ENCODE measurements around the gene SLCO4A1.

Gene SLCO4A1

DNA sequence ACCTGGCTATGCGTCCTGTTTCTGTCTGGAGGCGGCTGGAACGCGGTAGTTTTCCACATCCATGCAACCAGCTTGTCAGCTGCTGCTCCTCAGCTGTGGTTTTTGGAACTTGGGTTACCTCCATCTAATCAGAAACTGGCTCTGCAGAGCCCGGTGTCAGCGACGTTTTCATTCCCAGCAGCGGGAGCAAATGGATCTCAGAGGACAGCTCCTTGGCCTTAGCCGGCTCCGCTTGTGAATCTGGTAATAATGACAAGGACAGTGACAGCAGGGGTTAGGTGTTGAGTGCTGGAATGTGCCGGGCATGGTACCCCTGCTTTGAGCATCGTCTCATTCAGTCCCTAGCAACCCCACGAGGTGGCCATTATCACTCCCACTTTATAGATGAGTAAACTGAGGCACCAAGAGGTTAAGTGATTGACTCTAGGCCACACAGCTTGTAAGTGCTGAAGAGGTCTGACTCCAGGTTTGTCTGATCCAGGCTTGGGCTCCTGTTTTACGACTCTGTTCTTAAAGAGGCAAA is 1.3 kb downstream of the SLCO4A1 start:
- no peak overlapping the region for H3K4me3 ChIP-seq (replicated peaks in 1 of 2; ENCODE audit: low read depth in 2 of 2, low read length in 2 of 2)
- DNase-seq (ENCODE audit: low read depth in 2 of 2): no peak
- TF ChIP-seq CTCF (IDR thresholded peaks at IDR 0.05; ENCODE audit: low read depth, low read length): no peak

- TF ChIP-seq CTCF (IDR thresholded peaks at IDR 0.05; ENCODE audit: low read depth, low read length): no peak
Observed at GRCh38 chr20:62644044-62644795, 1.9 kb downstream of the SLCO4A1 start.

DNA sequence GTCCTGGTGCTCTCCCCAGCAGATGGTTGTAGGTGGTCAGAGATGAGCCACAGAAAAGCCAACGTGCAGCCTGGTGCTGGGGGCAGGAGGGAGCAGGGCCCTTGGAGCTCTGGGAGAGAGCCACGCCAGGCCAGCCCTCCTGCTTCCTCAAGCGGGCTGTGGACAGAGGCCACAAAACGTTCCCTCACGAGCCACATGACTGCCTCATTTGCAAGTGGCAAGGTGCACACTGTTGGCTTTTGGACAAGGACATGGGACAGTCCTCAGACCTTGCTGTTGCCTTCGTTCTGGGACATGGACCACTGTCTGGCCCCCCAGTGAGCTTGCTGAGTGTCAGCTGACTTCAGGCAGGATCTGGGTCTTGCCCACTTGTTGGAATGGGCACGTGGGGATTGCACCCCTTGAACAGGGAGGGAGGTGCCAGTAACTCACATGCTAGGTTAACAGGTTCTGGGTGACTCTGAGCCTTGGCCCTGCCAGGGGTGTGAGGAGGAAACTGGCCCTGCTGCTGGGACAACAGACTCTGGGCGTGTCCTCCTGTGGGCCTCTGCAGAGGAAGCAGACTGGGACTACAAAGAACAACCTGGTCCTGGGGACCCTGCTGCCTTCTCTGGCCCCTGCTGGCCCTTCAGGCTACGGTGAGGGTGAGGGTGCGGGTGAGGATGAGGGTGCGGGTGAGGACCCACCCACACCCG is 2.6 kb downstream of the SLCO4A1 start:
- DNase-seq (ENCODE audit: low read depth in 2 of 2): no peak
- no peak for TF ChIP-seq CTCF (IDR thresholded peaks at IDR 0.05; ENCODE audit: low read depth, low read length)
- H3K4me3 ChIP-seq (replicated peaks in 1 of 2; ENCODE audit: low read depth in 2 of 2, low read length in 2 of 2): no peak overlapping the region

More at GRCh38 chr20:62644044-62644795, 1.9 kb downstream of the SLCO4A1 start:
- no peak overlapping the region for H3K4me3 ChIP-seq (replicated peaks in 1 of 2; ENCODE audit: low read depth in 2 of 2, low read length in 2 of 2)
- no peak for DNase-seq (ENCODE audit: low read depth in 2 of 2)

- no peak for TF ChIP-seq CTCF (IDR thresholded peaks at IDR 0.05; ENCODE audit: low read depth, low read length)
- H3K4me3 ChIP-seq (replicated peaks in 1 of 2; ENCODE audit: low read depth in 2 of 2, low read length in 2 of 2): no peak overlapping the region
- DNase-seq (ENCODE audit: low read depth in 2 of 2): no peak
Observed at GRCh38 chr20:62645613-62646012, 3.3 kb downstream of the SLCO4A1 start.

- no peak for TF ChIP-seq CTCF (IDR thresholded peaks at IDR 0.05; ENCODE audit: low read depth, low read length)
- no peak for DNase-seq (ENCODE audit: low read depth in 2 of 2)
- no peak overlapping the region for H3K4me3 ChIP-seq (replicated peaks in 1 of 2; ENCODE audit: low read depth in 2 of 2, low read length in 2 of 2)
Observed at GRCh38 chr20:62646851-62647520, 4.7 kb downstream of the SLCO4A1 start.

GRCh38 chr20:62647521-62648317 is 5.4 kb downstream of the SLCO4A1 start:
- no peak overlapping the region for H3K4me3 ChIP-seq (replicated peaks in 1 of 2; ENCODE audit: low read depth in 2 of 2, low read length in 2 of 2)
- TF ChIP-seq CTCF (IDR thresholded peaks at IDR 0.05; ENCODE audit: low read depth, low read length): no peak
- no peak for DNase-seq (ENCODE audit: low read depth in 2 of 2)

Measured in cardiac fibroblast (primary cell).